ENCODE measurements around the gene ZNF532.
"Not testable (repeated sequence)": the region's sequence is repeated elsewhere in the genome, so short reads cannot be mapped to it uniquely, and the experiment has no call there.

ZNF532 gene

GRCh38 chr18:59024829-59025228, 160.2 kb downstream of the ZNF532 start:
- Histone ChIP-seq H3K27ac (peak overlapping the region; percentile 88 to 92), H3K4me3 (no peak overlapping the region)
- TF ChIP-seq CTCF (IDR thresholded peaks at IDR 0.05), result no peak
- DNase-seq (ENCODE audit: low spot score), result no peak

- H3K4me3 ChIP-seq; DNase-seq (ENCODE audit: low spot score): not testable (repeated sequence)
- H3K27ac ChIP-seq, result peak overlapping the region; percentile 88 to 92
These were observed 160.9 kb downstream of the ZNF532 start for GRCh38 chr18:59025532-59025931.

- H3K4me3 ChIP-seq, result no peak overlapping the region
- TF ChIP-seq CTCF (IDR thresholded peaks at IDR 0.05), result no peak
- peak overlapping the region; percentile 88 to 92 for H3K27ac ChIP-seq
- DNase-seq (ENCODE audit: low spot score), result no peak
These were observed 161.7 kb downstream of the ZNF532 start for GRCh38 chr18:59026364-59026763.

- H3K4me3 ChIP-seq, result no peak overlapping the region
- no peak for DNase-seq (ENCODE audit: low spot score)
- H3K27ac ChIP-seq, result peak overlapping the region; percentile 88 to 92
- TF ChIP-seq CTCF (IDR thresholded peaks at IDR 0.05), result no peak
These were observed 162.2 kb downstream of the ZNF532 start for GRCh38 chr18:59026831-59027410.

GRCh38 chr18:59029663-59030429, 165.2 kb downstream of the ZNF532 start:
- DNase-seq (ENCODE audit: low spot score), result no peak
- no peak overlapping the region for H3K27ac ChIP-seq
- no peak overlapping the region for H3K4me3 ChIP-seq
- no peak for TF ChIP-seq CTCF (IDR thresholded peaks at IDR 0.05)

GRCh38 chr18:59032308-59032707, 167.6 kb downstream of the ZNF532 start:
- Histone ChIP-seq H3K4me3 (no peak overlapping the region), H3K27ac (no peak overlapping the region)
- no peak for DNase-seq (ENCODE audit: low spot score)
- no peak for TF ChIP-seq CTCF (IDR thresholded peaks at IDR 0.05)

- no peak for TF ChIP-seq CTCF (IDR thresholded peaks at IDR 0.05)
- no peak overlapping the region for H3K27ac ChIP-seq
- H3K4me3 ChIP-seq, result no peak overlapping the region
- peak; percentile 11 for DNase-seq (ENCODE audit: low spot score)
These were observed 168.7 kb downstream of the ZNF532 start for GRCh38 chr18:59033359-59033758.

Measured in coronary artery (tissue), 2 donors.